Gastroesophageal sphincter (tissue), 4 donors: ENCODE data around the gene PDE10A. TPM values are rescaled to one million over a fixed set of nuclear protein-coding genes. Genes with fewer than 3 reads are reported as not detected.

Experiments
- ATAC-seq: fragments of 150-250 bp; one replicate; pipeline ENCODE4 v1.9.1; 2016; ENCODE audit warnings: mild to moderate bottlenecking, moderate library complexity
- H3K27ac ChIP-seq, 4 donors: fragments of 200-600 bp; sonication (generic) in 3 of 4; 1 replicate in 3 of 4; 2 replicates in 1 of 4; pipeline ENCODE4 v1.5.1; 2016 to 2019
- H3K27me3 ChIP-seq: fragments of 200-600 bp; sonication (generic); one replicate; pipeline ENCODE4 v1.5.1; 2019
- H3K36me3 ChIP-seq, 2 donors: fragments of 200-600 bp; sonication (generic); one replicate each; pipeline ENCODE4 v1.5.1; 2019; ENCODE audit warnings: control low read depth in 1 of 2
- H3K4me1 ChIP-seq, 3 donors: fragments of 200-600 bp; sonication (generic); 1 replicate in 2 of 3; 2 replicates in 1 of 3; pipeline ENCODE4 v1.5.1; 2016 to 2019; ENCODE audit warnings: control low read depth in 2 of 3
- H3K4me3 ChIP-seq, 2 donors: fragments of 200-600 bp; sonication (generic); one replicate each; pipeline ENCODE4 v1.5.1; 2019; ENCODE audit warnings: mild to moderate bottlenecking in 1 of 2, moderate library complexity in 1 of 2
- H3K9me3 ChIP-seq, 3 donors: fragments of 200-600 bp; sonication (generic); one replicate each; pipeline ENCODE4 v1.5.1; 2017 to 2019; ENCODE audit warnings: control low read depth in 2 of 3
- CTCF ChIP-seq, 4 experiments: fragments of 200-600 bp in 2 of 4; fragments of 450-650 bp in 2 of 4; sonication (generic) in 1 of 4; IDR thresholded peaks; one replicate each; pipeline ENCODE4 v1.5.1; 2017 to 2019; ENCODE audit warnings: antibody characterized with exemption in 4 of 4, mild to moderate bottlenecking in 2 of 4, moderate library complexity in 2 of 4
- EP300 ChIP-seq: sonication (generic); formaldehyde crosslinking; IDR thresholded peaks from one replicate; pipeline ENCODE4 v1.6.1; 2017; ENCODE audit warnings: antibody characterized with exemption, mild to moderate bottlenecking
- POLR2A ChIP-seq, 2 donors: fragments of 450-650 bp; IDR thresholded peaks; one replicate each; pipeline ENCODE4 v1.6.1; 2017; ENCODE audit warnings: antibody characterized with exemption in 2 of 2, mild to moderate bottlenecking in 2 of 2, moderate library complexity in 1 of 2
- POLR2AphosphoS5 ChIP-seq: sonication (generic); formaldehyde crosslinking; IDR thresholded peaks from one replicate; pipeline ENCODE4 v1.6.1; 2017; ENCODE audit warnings: antibody characterized with exemption
- WGBS, 2 donors: methylation state at CpG; one replicate each; pipeline ENCODE4 v1.1.5; 2018; ENCODE audit warnings: low coverage in 1 of 2; 5-methylcytosine and 5-hydroxymethylcytosine counted together
- total RNA-seq, 4 donors: library from RNA; depleted of rRNA; stranded (reverse); fragments of >200 nt; gene quantifications; one replicate each; pipeline ENCODE4 v1.1.0, GENCODE V29; 2016

PDE10A gene
- total RNA-seq, 4 donors from 2014 or later: 2.5 to 12.1 (median 4.0) TPM

- peaks cover 9% of the 10 kb centered on the region for H3K27me3 ChIP-seq
- no peaks in the 10 kb centered on the region for H3K36me3 ChIP-seq
- no peak overlapping the region for H3K4me3 ChIP-seq
- no peaks in the 10 kb centered on the region for H3K4me1 ChIP-seq
- no peak overlapping the region for H3K27ac ChIP-seq
- no peaks in the 10 kb centered on the region for H3K9me3 ChIP-seq
- TF ChIP-seq POLR2A (IDR thresholded peaks at IDR 0.05) (no peak), EP300 (no peak), POLR2AphosphoS5 (no peak), CTCF (IDR thresholded peaks at IDR 0.05) (no peak)
- no peak for ATAC-seq
- 81 to 88% methylated on average over 4 to 5 of the region's 5 CpGs for WGBS, 2 donors
These were observed 10.3 kb downstream of the PDE10A start for GRCh38 chr6:165652766-165653165.

DNA sequence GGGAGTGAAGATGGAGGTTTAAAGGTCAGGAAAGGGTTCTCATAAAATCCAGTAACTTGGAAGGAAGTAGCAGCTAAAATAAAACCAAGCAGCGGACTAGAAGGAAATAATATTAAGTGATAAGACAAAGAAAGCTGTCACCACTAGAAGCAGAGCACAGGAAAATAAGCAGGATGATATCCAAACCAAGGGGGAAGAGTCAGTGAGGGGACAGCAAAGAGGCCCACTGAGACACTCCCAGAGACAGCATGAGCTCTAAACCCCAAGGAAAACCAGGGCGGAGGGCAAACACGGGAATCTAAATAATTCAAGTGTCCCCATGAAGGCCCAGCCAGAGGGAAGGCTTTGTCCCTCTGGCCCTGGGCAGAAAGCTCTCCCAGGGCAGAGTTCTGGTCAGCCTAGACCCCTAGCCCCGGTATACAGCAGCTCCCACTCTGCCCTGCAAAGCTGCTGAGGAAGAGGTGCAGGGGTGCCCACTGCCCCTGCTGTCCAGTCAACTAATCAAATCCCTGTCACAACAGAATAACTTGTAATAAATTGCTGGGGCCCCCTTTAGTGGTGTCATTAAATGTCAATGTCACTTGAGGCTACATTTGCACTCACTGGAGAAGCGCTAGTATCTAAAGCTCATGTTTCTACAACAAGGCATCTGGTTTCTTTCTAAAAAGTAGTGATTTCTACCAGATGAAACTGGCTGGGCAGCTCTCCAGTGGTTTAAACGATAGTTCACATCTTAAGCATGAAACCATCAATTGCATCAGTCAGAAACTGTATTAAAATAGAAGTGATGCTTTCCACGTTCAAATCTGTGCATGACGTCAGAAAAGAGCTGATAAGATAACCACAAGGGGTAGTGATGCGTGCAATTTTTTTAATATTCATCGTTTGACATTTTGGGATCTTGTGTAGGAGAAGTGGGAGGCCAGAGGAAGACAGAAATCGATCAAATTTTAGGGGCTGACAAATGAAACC lies 13.6 kb downstream of the PDE10A start:
- Histone ChIP-seq H3K4me1 (no peaks in the 10 kb centered on the region), H3K36me3 (no peaks in the 10 kb centered on the region), H3K27me3 (no peaks in the 10 kb centered on the region), H3K4me3 (no peak overlapping the region), H3K9me3 (no peaks in the 10 kb centered on the region), H3K27ac (peak overlapping the region in 1 of 4 donors; percentile 31)
- WGBS, 2 donors: 47 to 51% methylated on average over 7 to 11 of the region's 11 CpGs
- ATAC-seq: no peak
- TF ChIP-seq POLR2AphosphoS5 (no peak), POLR2A (IDR thresholded peaks at IDR 0.05) (no peak), EP300 (no peak), CTCF (IDR thresholded peaks at IDR 0.05) (no peak)

DNA sequence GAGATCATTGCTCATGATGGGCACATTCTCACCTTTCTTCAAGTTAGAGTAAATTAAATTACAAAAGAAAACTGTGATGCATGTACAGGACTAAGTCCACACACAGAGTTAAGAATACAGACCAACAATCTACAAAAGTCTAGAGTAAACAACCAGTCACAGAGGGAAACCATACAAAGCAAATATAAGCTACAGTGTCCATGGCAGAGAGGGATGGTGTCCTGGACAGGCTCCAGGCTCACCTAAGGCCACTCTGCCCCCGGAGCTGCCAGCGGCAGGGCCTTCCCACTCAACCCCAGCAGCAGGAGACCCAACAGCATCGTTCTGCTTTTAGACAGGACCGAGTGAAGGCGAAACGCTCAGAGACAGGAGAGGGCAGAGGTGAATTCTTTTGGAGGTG lies 16.0 kb downstream of the PDE10A start:
- Histone ChIP-seq H3K4me3 (no peak overlapping the region), H3K27me3 (no peaks in the 10 kb centered on the region), H3K36me3 (no peaks in the 10 kb centered on the region), H3K27ac (peak overlapping the region in 1 of 4 donors; percentile 43), H3K9me3 (no peaks in the 10 kb centered on the region), H3K4me1 (no peaks in the 10 kb centered on the region)
- 78 to 94% methylated on average over 3 to 4 of the region's 6 CpGs for WGBS, 2 donors
- no peak for ATAC-seq
- TF ChIP-seq POLR2A (IDR thresholded peaks at IDR 0.05) (no peak), POLR2AphosphoS5 (no peak), EP300 (no peak), CTCF (IDR thresholded peaks at IDR 0.05) (no peak)

GRCh38 chr6:165645919-165646318 lies 17.1 kb downstream of the PDE10A start:
- WGBS, 2 donors: 66 to 67% methylated on average over 6 of the region's 6 CpGs
- no peak for TF ChIP-seq POLR2A (IDR thresholded peaks at IDR 0.05)
- TF ChIP-seq EP300: no peak
- TF ChIP-seq POLR2AphosphoS5: no peak
- TF ChIP-seq CTCF (IDR thresholded peaks at IDR 0.05): no peak
- no peak for ATAC-seq
- Histone ChIP-seq H3K4me1 (no peaks in the 10 kb centered on the region), H3K27ac (no peak overlapping the region), H3K4me3 (no peak overlapping the region), H3K27me3 (no peaks in the 10 kb centered on the region), H3K36me3 (no peaks in the 10 kb centered on the region), H3K9me3 (no peaks in the 10 kb centered on the region)
